Esophagus muscularis mucosa (tissue), 3 donors: ENCODE results near the gene ZNF134.

Experiments used
- CTCF ChIP-seq, 3 experiments: fragments of 200-600 bp in 2 of 3; fragments of 450-650 bp in 1 of 3; sonication (generic) in 2 of 3; IDR thresholded peaks; one replicate each; pipeline ENCODE4 v1.5.1; 2017 to 2019; ENCODE audit warnings: antibody characterized with exemption in 3 of 3, mild to moderate bottlenecking in 2 of 3, moderate library complexity in 1 of 3
- POLR2AphosphoS5 ChIP-seq, 2 donors: sonication (generic); formaldehyde crosslinking; IDR thresholded peaks; one replicate each; pipeline ENCODE4 v1.6.1; 2017; ENCODE audit warnings: antibody characterized with exemption in 2 of 2

- TF ChIP-seq CTCF (IDR thresholded peaks at IDR 0.05) (no peak), POLR2AphosphoS5 (IDR thresholded peaks at IDR 0.05) (no peak)
Measured at GRCh38 chr19:57599377-57599760, 14.7 kb upstream of the ZNF134 start.
